ENCODE results near the gene CABLES1. TPM values are rescaled to one million over a fixed set of nuclear protein-coding genes. Genes with fewer than 3 reads are reported as not detected.

Gene CABLES1
- 15.7 to 19.1 TPM (median 16.7 TPM) in 5 replicates for total RNA-seq (2022; extraction: Qiagen RNA extraction; ENCODE audit: low read depth)

GRCh38 chr18:23134780-23135549 lies at the start of gene CABLES1:
CABLES1 (plus strand) TSS chr18:23135485; CDS start chr18:23135763, 278 bp downstream.

Other genes with a start within 250 kb of the CABLES1 start
- 22.8 to 29.6 TPM (median 23.6 TPM) in 5 replicates for gene RBBP8, start 202.2 kb upstream of the CABLES1 start, total RNA-seq (2022; extraction: Qiagen RNA extraction; ENCODE audit: low read depth)